ENCODE data around the gene ADPRM. TPM values are rescaled to one million over a fixed set of nuclear protein-coding genes. Genes with fewer than 3 reads are reported as not detected.

ADPRM gene
- total RNA-seq, 4 donors from 2014 or later: 7.7 to 12.5 (median 9.7) TPM

GRCh38 chr17:10653987-10654386, 43.4 kb upstream of the ADPRM start:
- DNase-seq (ENCODE audit: low spot score) (no peak), ATAC-seq (ENCODE audit: low FRiP score) (no peak)
- TF ChIP-seq CTCF (IDR thresholded peaks at IDR 0.05): no peak

GRCh38 chr17:10657148-10657547, 40.2 kb upstream of the ADPRM start, which contains the start of gene MYH3:
TSS of gene MYH3 (minus strand) at chr17:10657309. CDS start at chr17:10655064, 2,245 bp downstream.
- DNase-seq (ENCODE audit: low spot score) (no peak), ATAC-seq (ENCODE audit: low FRiP score) (no peak)
- TF ChIP-seq CTCF (IDR thresholded peaks at IDR 0.05): no peak

GRCh38 chr17:10657879-10658278, 39.5 kb upstream of the ADPRM start:
- TF ChIP-seq CTCF (IDR thresholded peaks at IDR 0.05): no peak
- DNase-seq (ENCODE audit: low spot score): no peak
- no peak for ATAC-seq (ENCODE audit: low FRiP score)

- DNase-seq (ENCODE audit: low spot score) (no peak), ATAC-seq (ENCODE audit: low FRiP score) (no peak)
- TF ChIP-seq CTCF (IDR thresholded peaks at IDR 0.05): no peak
Measured at GRCh38 chr17:10661437-10661836, 36.0 kb upstream of the ADPRM start.

GRCh38 chr17:10663231-10663630, 34.2 kb upstream of the ADPRM start:
- ATAC-seq (ENCODE audit: low FRiP score) (no peak), DNase-seq (ENCODE audit: low spot score) (no peak)
- TF ChIP-seq CTCF (IDR thresholded peaks at IDR 0.05): no peak

GRCh38 chr17:10664571-10664970, 32.8 kb upstream of the ADPRM start:
- DNase-seq (ENCODE audit: low spot score): no peak
- TF ChIP-seq CTCF (IDR thresholded peaks at IDR 0.05): no peak
- no peak for ATAC-seq (ENCODE audit: low FRiP score)

GRCh38 chr17:10666906-10667305, 30.5 kb upstream of the ADPRM start:
- no peak for TF ChIP-seq CTCF (IDR thresholded peaks at IDR 0.05)
- ATAC-seq (ENCODE audit: low FRiP score) (no peak), DNase-seq (ENCODE audit: low spot score) (no peak)
